Measurements from ENCODE around the gene CORT.
"Not testable (repeated sequence)": the region's sequence is repeated elsewhere in the genome, so short reads cannot be mapped to it uniquely, and the experiment has no call there.

The CORT gene

GRCh38 chr1:10419351-10419750, 30.5 kb upstream of the CORT start:
- TF ChIP-seq CTCF (IDR thresholded peaks at IDR 0.05; ENCODE audit: low read depth, low read length), result no peak
- no peak overlapping the region for H3K4me3 ChIP-seq (ENCODE audit: low read depth, low read length)

GRCh38 chr1:10421637-10422036, 28.2 kb upstream of the CORT start:
- in situ Hi-C loops (cut with HindIII; ENCODE audit: low sequenced_read_pairs), result no loop called here
- no peak overlapping the region for H3K4me3 ChIP-seq (ENCODE audit: low read depth, low read length)
- no peak for DNase-seq (ENCODE audit: low read depth, low spot score)
- TF ChIP-seq CTCF (IDR thresholded peaks at IDR 0.05; ENCODE audit: low read depth, low read length), result no peak

More at GRCh38 chr1:10419351-10419750, 30.5 kb upstream of the CORT start:
- in situ Hi-C loops (cut with HindIII; ENCODE audit: low sequenced_read_pairs), result no loop called here
- no peak for DNase-seq (ENCODE audit: low read depth, low spot score)

GRCh38 chr1:10424034-10424433, 25.8 kb upstream of the CORT start:
- TF ChIP-seq CTCF (IDR thresholded peaks at IDR 0.05; ENCODE audit: low read depth, low read length), result no peak
- in situ Hi-C loops (cut with HindIII; ENCODE audit: low sequenced_read_pairs), result no loop called here
- DNase-seq (ENCODE audit: low read depth, low spot score), result no peak
- H3K4me3 ChIP-seq (ENCODE audit: low read depth, low read length), result no peak overlapping the region

GRCh38 chr1:10424651-10425050, 25.2 kb upstream of the CORT start:
- no peak for TF ChIP-seq CTCF (IDR thresholded peaks at IDR 0.05; ENCODE audit: low read depth, low read length)
- in situ Hi-C loops (cut with HindIII; ENCODE audit: low sequenced_read_pairs), result no loop called here
- H3K4me3 ChIP-seq (ENCODE audit: low read depth, low read length), result no peak overlapping the region
- DNase-seq (ENCODE audit: low read depth, low spot score), result no peak

- H3K4me3 ChIP-seq (ENCODE audit: low read depth, low read length); DNase-seq (ENCODE audit: low read depth, low spot score); in situ Hi-C loops (cut with HindIII; ENCODE audit: low sequenced_read_pairs): not testable (repeated sequence)
Measured at GRCh38 chr1:10425826-10426534, 23.9 kb upstream of the CORT start.

GRCh38 chr1:10426535-10426848, 23.3 kb upstream of the CORT start:
- H3K4me3 ChIP-seq (ENCODE audit: low read depth, low read length); in situ Hi-C loops (cut with HindIII; ENCODE audit: low sequenced_read_pairs); DNase-seq (ENCODE audit: low read depth, low spot score): not testable (repeated sequence)

GRCh38 chr1:10428984-10429383, 20.8 kb upstream of the CORT start:
- H3K4me3 ChIP-seq (ENCODE audit: low read depth, low read length), result no peak overlapping the region
- in situ Hi-C loops (cut with HindIII; ENCODE audit: low sequenced_read_pairs), result no loop called here
- TF ChIP-seq CTCF (IDR thresholded peaks at IDR 0.05; ENCODE audit: low read depth, low read length), result no peak
- no peak for DNase-seq (ENCODE audit: low read depth, low spot score)

GRCh38 chr1:10429868-10430215, 20.0 kb upstream of the CORT start:
- peak; percentile 14 for DNase-seq (ENCODE audit: low read depth, low spot score)
- H3K4me3 ChIP-seq (ENCODE audit: low read depth, low read length), result peak overlapping the region; percentile 88
- in situ Hi-C loops (cut with HindIII; ENCODE audit: low sequenced_read_pairs), result no loop called here
- TF ChIP-seq CTCF (IDR thresholded peaks at IDR 0.05; ENCODE audit: low read depth, low read length), result no peak

Data from astrocyte of the spinal cord (primary cell).